Gastrocnemius medialis (tissue), 4 donors: ENCODE measurements around the gene DMRTA2.

Source experiments
- CTCF ChIP-seq, 5 experiments: fragments of 450-650 bp in 3 of 5; fragments of 200-600 bp in 2 of 5; sonication (generic) in 2 of 5; IDR thresholded peaks in 4 of 5; conservative IDR thresholded peaks in 1 of 5; 1 replicate in 4 of 5; 2 replicates in 1 of 5; pipeline ENCODE4 v1.5.1; 2016 to 2019; ENCODE audit warnings: antibody characterized with exemption in 5 of 5, mild to moderate bottlenecking in 3 of 5, moderate library complexity in 3 of 5
- POLR2A ChIP-seq, 2 donors: fragments of 450-650 bp; IDR thresholded peaks; one replicate each; pipeline ENCODE4 v1.6.1; 2017; ENCODE audit warnings: antibody characterized with exemption in 2 of 2, mild to moderate bottlenecking in 2 of 2, moderate library complexity in 2 of 2

- TF ChIP-seq CTCF (IDR thresholded peaks at IDR 0.05 in 4 of 5, conservative IDR thresholded peaks at IDR 0.05 in 1 of 5) (no peak), POLR2A (IDR thresholded peaks at IDR 0.05) (no peak)
These were observed 51.5 kb downstream of the DMRTA2 start for GRCh38 chr1:50371749-50372148.
